Stimulated activated naive CD8-positive, alpha-beta T cell treated with anti-CD3 and anti-CD28 coated beads, Interleukin-15, amount 100 ng/mL, for 72 hours (primary cell): ENCODE measurements around the gene COBLL1.

Experiments used
- ATAC-seq: fragments of 150-1000 bp; cut with Tn5 transposase; 2 replicates; pipeline ENCODE4 v1.10.0; 2021; ENCODE audit warnings: mild to moderate bottlenecking, moderate library complexity
- DNase-seq, 2 donors: peaks; one replicate each; pipeline ENCODE4 v3.0.0; 2021 to 2022
- H3K27ac Mint-ChIP-seq, 2 donors: one replicate each; pipeline ENCODE4 v1.8.0; 2022; ENCODE audit warnings: mild to moderate bottlenecking in 2 of 2, mixed read lengths in 2 of 2, moderate library complexity in 2 of 2
- H3K27me3 Mint-ChIP-seq: one replicate; pipeline ENCODE4 v1.8.0; 2022; ENCODE audit warnings: mixed read lengths
- H3K4me1 Mint-ChIP-seq: one replicate; pipeline ENCODE4 v1.8.0; 2022; ENCODE audit warnings: mild to moderate bottlenecking, mixed read lengths
- H3K4me3 Mint-ChIP-seq, 2 donors: one replicate each; pipeline ENCODE4 v1.8.0; 2022; ENCODE audit warnings: mild to moderate bottlenecking in 2 of 2, mixed read lengths in 2 of 2, moderate library complexity in 1 of 2
- H3K9me3 Mint-ChIP-seq, 2 donors: one replicate each; pipeline ENCODE4 v1.8.0; 2022; ENCODE audit warnings: mixed read lengths in 2 of 2

COBLL1 gene

GRCh38 chr2:164784376-164784775 lies 57.2 kb downstream of the COBLL1 start:
- Mint-ChIP-seq H3K4me3 (no peak overlapping the region), H3K27ac (no peak overlapping the region), H3K27me3 (no peaks in the 10 kb centered on the region), H3K4me1 (no peaks in the 10 kb centered on the region), H3K9me3 (no peaks in the 10 kb centered on the region)
- ATAC-seq (no peak), DNase-seq (no peak)

GRCh38 chr2:164782323-164782722 lies 59.3 kb downstream of the COBLL1 start:
- H3K4me3 Mint-ChIP-seq: no peak overlapping the region
- ATAC-seq (no peak), DNase-seq (no peak)
- no peak overlapping the region for H3K27ac Mint-ChIP-seq
- no peaks in the 10 kb centered on the region for H3K27me3 Mint-ChIP-seq
- H3K9me3 Mint-ChIP-seq: no peaks in the 10 kb centered on the region
- no peaks in the 10 kb centered on the region for H3K4me1 Mint-ChIP-seq

DNA sequence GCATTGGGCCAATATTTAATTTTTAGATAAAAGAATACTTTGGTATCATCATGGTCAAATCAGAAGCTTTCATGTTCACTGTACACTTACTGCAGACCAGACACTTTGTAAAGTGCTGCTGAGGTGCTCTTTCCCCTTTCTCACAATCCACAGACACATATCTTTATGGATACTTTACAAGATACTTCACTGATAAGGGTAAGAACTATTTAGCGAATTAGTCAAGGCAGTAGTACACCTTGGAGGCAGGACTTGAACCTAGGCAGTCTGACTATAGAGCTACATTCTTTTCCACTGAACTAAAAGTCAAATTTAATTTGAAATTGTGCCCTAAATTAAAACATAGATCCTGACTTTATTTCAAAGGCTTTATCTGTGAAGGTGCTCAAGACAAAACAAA lies 60.2 kb downstream of the COBLL1 start:
- DNase-seq: no peak
- ATAC-seq: no peak
- no peaks in the 10 kb centered on the region for H3K27me3 Mint-ChIP-seq
- H3K4me3 Mint-ChIP-seq: no peak overlapping the region
- no peaks in the 10 kb centered on the region for H3K4me1 Mint-ChIP-seq
- no peak overlapping the region for H3K27ac Mint-ChIP-seq
- no peaks in the 10 kb centered on the region for H3K9me3 Mint-ChIP-seq

DNA sequence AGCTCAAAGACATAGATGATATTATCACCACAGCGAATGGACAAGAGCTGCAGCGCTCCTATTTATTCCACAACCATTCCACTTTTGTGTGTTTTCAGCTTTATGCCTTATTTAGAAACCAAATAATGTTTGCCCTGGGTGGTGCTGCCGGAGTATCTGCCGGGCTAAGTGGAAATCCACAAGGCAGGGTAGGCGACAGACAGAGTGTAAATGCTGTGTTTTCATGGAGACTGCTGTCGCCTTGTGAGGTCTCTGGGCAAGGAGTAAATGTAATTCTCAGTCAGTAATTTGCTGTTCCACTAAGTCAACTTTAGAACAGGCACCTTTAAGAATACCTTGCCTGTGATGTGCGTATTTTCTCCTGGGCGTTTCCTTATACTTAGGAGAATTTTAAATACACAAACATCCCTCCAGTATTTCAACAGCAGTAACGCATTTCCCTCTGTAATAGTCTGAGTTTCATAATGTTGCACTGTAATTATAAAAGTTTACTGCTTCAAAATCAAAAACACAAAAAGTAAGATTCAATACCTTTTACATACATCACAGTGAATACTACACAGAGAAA lies 60.9 kb downstream of the COBLL1 start:
- ATAC-seq: no peak
- no peak for DNase-seq
- H3K4me3 Mint-ChIP-seq: no peak overlapping the region
- H3K4me1 Mint-ChIP-seq: no peaks in the 10 kb centered on the region
- H3K27ac Mint-ChIP-seq: no peak overlapping the region
- H3K9me3 Mint-ChIP-seq: no peaks in the 10 kb centered on the region
- no peaks in the 10 kb centered on the region for H3K27me3 Mint-ChIP-seq

DNA sequence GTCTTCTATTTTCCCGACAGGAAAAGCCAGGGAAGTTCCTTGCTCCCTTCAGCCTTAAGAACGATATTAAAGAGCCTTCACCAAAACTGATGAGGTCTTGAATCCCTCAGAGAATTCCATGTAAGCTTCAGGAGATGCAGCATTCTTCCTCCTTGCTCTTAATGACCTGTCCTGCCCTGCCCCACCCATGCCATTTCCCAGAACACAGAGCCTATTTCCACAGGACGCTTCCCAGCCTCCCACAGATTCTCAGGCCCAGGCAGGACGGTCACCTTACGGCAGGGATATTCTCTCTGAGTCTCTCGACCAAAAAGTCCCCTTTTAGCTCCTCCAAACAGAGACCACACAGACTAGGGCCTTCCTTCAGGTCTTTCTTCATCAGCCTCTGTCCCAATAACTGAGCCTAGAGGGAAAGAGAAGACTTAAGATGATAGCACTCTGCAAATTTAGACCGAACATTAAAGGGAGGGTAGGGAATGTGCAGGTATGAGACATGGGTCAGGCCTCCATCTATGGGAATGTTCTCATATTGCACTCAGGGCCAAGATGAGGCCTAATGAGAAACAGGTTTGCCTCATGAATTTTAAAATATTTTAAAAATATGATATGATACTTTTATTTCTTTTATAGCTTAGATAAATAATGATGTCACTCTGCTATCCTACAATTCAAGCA lies 62.1 kb downstream of the COBLL1 start:
- Mint-ChIP-seq H3K27me3 (no peaks in the 10 kb centered on the region), H3K4me1 (no peaks in the 10 kb centered on the region)
- no peak for ATAC-seq

GRCh38 chr2:164778723-164779122 lies 62.9 kb downstream of the COBLL1 start:
- Mint-ChIP-seq H3K27ac (no peak overlapping the region), H3K9me3 (no peaks in the 10 kb centered on the region), H3K4me3 (no peak overlapping the region), H3K4me1 (no peaks in the 10 kb centered on the region), H3K27me3 (no peaks in the 10 kb centered on the region)
- ATAC-seq: no peak
- no peak for DNase-seq

More for the DNA sequence above, 62.1 kb downstream of the COBLL1 start:
- Mint-ChIP-seq H3K27ac (no peak overlapping the region), H3K9me3 (no peaks in the 10 kb centered on the region), H3K4me3 (no peak overlapping the region)
- no peak for DNase-seq

DNA sequence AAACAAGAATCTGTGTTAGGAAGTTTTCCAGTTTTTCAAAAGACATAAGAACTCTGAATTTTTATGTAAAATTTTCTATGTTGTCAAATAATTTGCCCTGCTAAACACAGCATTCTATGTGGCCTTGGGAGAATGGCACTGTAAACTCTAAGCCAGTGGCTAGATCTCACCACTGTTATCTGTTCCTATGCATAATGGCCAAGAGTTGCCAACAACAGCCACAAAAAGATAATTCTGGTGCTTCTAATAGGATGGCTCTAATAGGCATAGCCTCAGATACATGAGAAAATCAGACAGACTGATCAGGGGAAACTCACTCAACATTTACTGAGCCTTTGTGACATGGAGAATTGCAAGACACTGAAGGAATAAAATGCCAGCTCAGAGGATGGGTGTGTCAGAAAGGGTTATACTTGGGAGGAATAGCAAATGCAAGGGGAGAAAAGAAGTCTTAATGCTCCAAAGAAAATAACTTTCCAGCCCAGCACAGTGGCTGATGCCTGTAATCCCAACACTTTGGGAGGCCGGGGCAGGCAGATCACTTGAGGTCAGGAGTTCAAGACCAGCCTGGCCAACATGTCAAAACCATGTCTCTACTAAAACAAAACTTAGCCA lies 63.7 kb downstream of the COBLL1 start:
- H3K27me3 Mint-ChIP-seq: no peaks in the 10 kb centered on the region
- ATAC-seq (no peak), DNase-seq (no peak)
- no peaks in the 10 kb centered on the region for H3K4me1 Mint-ChIP-seq
- no peaks in the 10 kb centered on the region for H3K9me3 Mint-ChIP-seq
- no peak overlapping the region for H3K27ac Mint-ChIP-seq
- no peak overlapping the region for H3K4me3 Mint-ChIP-seq

- no peak overlapping the region for H3K27ac Mint-ChIP-seq
- no peaks in the 10 kb centered on the region for H3K9me3 Mint-ChIP-seq
- ATAC-seq (no peak), DNase-seq (no peak)
- no peak overlapping the region for H3K4me3 Mint-ChIP-seq
- no peaks in the 10 kb centered on the region for H3K27me3 Mint-ChIP-seq
- H3K4me1 Mint-ChIP-seq: no peaks in the 10 kb centered on the region
These were observed 68.0 kb downstream of the COBLL1 start for GRCh38 chr2:164773635-164774034.

GRCh38 chr2:164773091-164773490 lies 68.5 kb downstream of the COBLL1 start:
- H3K9me3 Mint-ChIP-seq: no peaks in the 10 kb centered on the region
- no peak overlapping the region for H3K4me3 Mint-ChIP-seq
- no peak for DNase-seq
- H3K4me1 Mint-ChIP-seq: no peaks in the 10 kb centered on the region
- ATAC-seq: no peak
- H3K27me3 Mint-ChIP-seq: no peaks in the 10 kb centered on the region
- no peak overlapping the region for H3K27ac Mint-ChIP-seq

DNA sequence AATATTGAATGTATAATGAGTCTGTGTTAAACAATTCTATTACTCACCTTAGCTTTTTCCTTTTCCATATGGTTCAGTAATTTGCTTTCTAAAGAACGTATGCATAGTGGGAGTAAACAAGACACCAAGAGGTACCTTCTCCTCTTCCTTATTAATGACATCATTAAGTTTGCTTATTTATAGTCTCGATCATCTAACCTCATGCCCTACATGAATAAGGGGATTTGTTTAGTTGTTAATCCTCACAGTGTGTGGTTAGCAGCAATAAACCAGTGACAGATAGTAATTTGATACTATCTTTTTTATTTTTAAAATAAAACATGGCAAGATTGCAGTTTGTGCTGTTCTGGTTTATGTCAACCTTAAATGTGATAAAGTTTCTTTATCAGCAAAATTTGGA lies 69.7 kb downstream of the COBLL1 start:
- Mint-ChIP-seq H3K4me1 (no peaks in the 10 kb centered on the region), H3K27ac (no peak overlapping the region), H3K27me3 (no peaks in the 10 kb centered on the region), H3K4me3 (no peak overlapping the region), H3K9me3 (no peaks in the 10 kb centered on the region)
- ATAC-seq (no peak), DNase-seq (no peak)

DNA sequence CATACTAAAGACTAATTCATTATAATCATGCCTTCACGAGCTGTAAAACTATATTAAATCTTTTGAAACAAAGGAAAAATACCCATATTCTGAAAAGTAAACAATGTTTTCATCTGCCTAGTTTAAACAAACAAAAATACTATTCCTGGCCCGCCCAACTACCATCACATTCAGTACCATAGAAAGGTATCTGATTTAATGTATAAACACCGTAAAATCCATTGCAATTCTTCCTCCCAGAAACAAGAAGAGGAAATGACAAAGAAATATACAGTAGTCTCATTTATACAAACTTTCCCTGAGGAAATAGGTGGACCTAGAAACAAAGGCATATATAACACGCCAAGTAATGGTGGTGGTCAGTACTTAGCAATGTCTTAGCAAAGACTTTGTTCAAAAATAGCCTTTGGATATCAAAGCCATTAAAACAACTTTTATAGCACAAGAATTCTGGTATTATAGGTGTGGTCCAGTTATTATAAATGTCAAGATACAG lies 71.2 kb downstream of the COBLL1 start:
- no peaks in the 10 kb centered on the region for H3K9me3 Mint-ChIP-seq
- no peaks in the 10 kb centered on the region for H3K4me1 Mint-ChIP-seq
- ATAC-seq (no peak), DNase-seq (no peak)
- no peak overlapping the region for H3K4me3 Mint-ChIP-seq
- no peaks in the 10 kb centered on the region for H3K27me3 Mint-ChIP-seq
- H3K27ac Mint-ChIP-seq: no peak overlapping the region

DNA sequence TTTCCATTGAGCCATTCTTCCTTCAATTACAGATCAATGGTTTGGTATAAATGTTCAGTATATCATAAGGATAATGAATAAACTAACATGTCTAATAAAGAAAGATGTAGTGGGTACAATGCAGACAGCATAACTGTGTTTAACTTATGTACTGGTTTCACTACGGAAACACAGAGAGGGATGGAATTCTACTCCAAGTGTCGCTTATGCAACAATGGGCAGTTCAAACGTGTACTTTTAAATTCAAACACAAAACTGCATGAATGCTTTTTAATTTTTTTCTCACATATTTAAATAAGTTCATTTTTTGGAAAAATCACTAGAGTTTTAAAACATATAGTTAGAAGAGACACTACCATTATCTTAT lies 74.7 kb downstream of the COBLL1 start:
- H3K4me1 Mint-ChIP-seq: no peaks in the 10 kb centered on the region
- no peak for DNase-seq
- no peaks in the 10 kb centered on the region for H3K27me3 Mint-ChIP-seq
- no peak overlapping the region for H3K27ac Mint-ChIP-seq
- H3K9me3 Mint-ChIP-seq: no peaks in the 10 kb centered on the region
- H3K4me3 Mint-ChIP-seq: no peak overlapping the region
- ATAC-seq: no peak

- Mint-ChIP-seq H3K4me3 (no peak overlapping the region), H3K9me3 (no peaks in the 10 kb centered on the region), H3K4me1 (no peaks in the 10 kb centered on the region), H3K27me3 (no peaks in the 10 kb centered on the region), H3K27ac (no peak overlapping the region)
- no peak for DNase-seq
- no peak for ATAC-seq
These were observed 75.2 kb downstream of the COBLL1 start for GRCh38 chr2:164766216-164766953.

DNA sequence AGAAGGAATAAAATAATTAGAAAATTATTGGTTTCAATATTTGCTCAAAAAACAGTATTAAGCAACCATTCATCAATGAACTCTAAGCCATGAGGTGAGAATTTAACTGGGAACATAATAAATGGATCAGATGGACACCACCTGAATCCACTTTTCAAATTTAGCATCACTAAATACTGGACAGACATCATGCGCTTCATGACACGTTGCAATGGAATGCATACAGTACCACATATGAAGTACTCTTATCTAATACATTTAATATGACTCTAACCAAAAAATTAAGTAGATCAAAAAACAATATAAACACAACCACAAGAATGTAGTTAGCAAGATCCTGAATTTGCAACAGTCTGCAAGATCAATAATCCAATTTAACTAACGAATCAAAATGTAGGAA lies 76.6 kb downstream of the COBLL1 start:
- ATAC-seq (no peak), DNase-seq (no peak)

GRCh38 chr2:164764474-164764873 lies 77.1 kb downstream of the COBLL1 start:
- Mint-ChIP-seq H3K4me3 (no peak overlapping the region), H3K27me3 (no peaks in the 10 kb centered on the region), H3K27ac (no peak overlapping the region), H3K4me1 (no peaks in the 10 kb centered on the region), H3K9me3 (no peaks in the 10 kb centered on the region)
- no peak for DNase-seq
- ATAC-seq: no peak

More for the DNA sequence above, 76.6 kb downstream of the COBLL1 start:
- Mint-ChIP-seq H3K4me3 (no peak overlapping the region), H3K4me1 (no peaks in the 10 kb centered on the region), H3K27ac (no peak overlapping the region), H3K9me3 (no peaks in the 10 kb centered on the region), H3K27me3 (no peaks in the 10 kb centered on the region)

DNA sequence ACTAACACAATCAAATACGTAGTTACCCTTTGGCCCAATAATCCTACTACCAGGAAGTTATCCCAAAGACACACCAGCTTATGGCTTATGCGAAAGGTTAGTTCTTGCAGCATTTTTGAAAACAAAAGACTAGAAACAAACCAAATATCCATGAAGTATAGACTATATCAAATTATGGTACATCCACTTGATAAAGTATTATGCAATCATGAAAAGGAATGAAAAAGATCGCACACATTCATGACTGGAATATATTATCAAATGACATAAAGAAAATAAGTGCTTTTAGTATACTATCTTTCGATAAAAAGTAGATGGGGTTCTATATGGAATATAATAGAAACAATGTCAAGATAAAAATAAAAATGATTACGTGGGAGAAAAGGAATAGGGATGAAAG lies 78.2 kb downstream of the COBLL1 start:
- no peaks in the 10 kb centered on the region for H3K4me1 Mint-ChIP-seq
- no peaks in the 10 kb centered on the region for H3K27me3 Mint-ChIP-seq

More for the DNA sequence above, 78.2 kb downstream of the COBLL1 start:
- ATAC-seq (no peak), DNase-seq (no peak)
- Mint-ChIP-seq H3K27ac (no peak overlapping the region), H3K9me3 (no peaks in the 10 kb centered on the region), H3K4me3 (no peak overlapping the region)
